ENCODE measurements around the gene ATP5F1A. TPM values are rescaled to one million over a fixed set of nuclear protein-coding genes. Genes with fewer than 3 reads are reported as not detected.

The ATP5F1A gene
- total and polyA plus RNA-seq, 4 donors: 267 to 618 (median 369) TPM

- no peak overlapping the region for H3K4me3 ChIP-seq (ENCODE audit: low read depth in 1 of 3, low read length in 3 of 3)
- no peak overlapping the region for H3K9ac ChIP-seq (ENCODE audit: low read depth in 1 of 2, low read length in 2 of 2)
- WGBS: 95% methylated on average over 1 of the region's 1 CpG
- H3K36me3 ChIP-seq (ENCODE audit: control insufficient read depth in 4 of 4, insufficient read depth in 3 of 4, low read depth in 1 of 4, low read length in 3 of 4): no peaks in the 10 kb centered on the region
- TF ChIP-seq JUND (IDR thresholded peaks at IDR 0.05) (no peak), ZBTB33 (IDR thresholded peaks at IDR 0.05) (no peak), FOXA2 (IDR thresholded peaks at IDR 0.05) (no peak), YY1 (IDR thresholded peaks at IDR 0.05) (no peak), EGR1 (IDR thresholded peaks at IDR 0.05; ENCODE audit: low read depth in 2 of 2) (no peak), SP1 (IDR thresholded peaks at IDR 0.05) (no peak), TAF1 (conservative IDR thresholded peaks at IDR 0.05) (no peak), FOXA1 (IDR thresholded peaks at IDR 0.05) (no peak), HNF4A (conservative IDR thresholded peaks at IDR 0.05) (no peak), HNF4G (IDR thresholded peaks at IDR 0.05) (no peak), RXRA (IDR thresholded peaks at IDR 0.05) (no peak), MAX (IDR thresholded peaks at IDR 0.05) (no peak), ATF3 (IDR thresholded peaks at IDR 0.05) (no peak), GABPA (IDR thresholded peaks at IDR 0.05 in 1 of 2, conservative IDR thresholded peaks at IDR 0.05 in 1 of 2) (no peak), NR2F2 (IDR thresholded peaks at IDR 0.05) (no peak), REST (IDR thresholded peaks at IDR 0.05) (no peak), RAD21 (IDR thresholded peaks at IDR 0.05) (no peak)
- no peaks in the 10 kb centered on the region for H3K9me3 ChIP-seq (ENCODE audit: control insufficient read depth in 4 of 4, low read length in 3 of 4)
- H3K4me1 ChIP-seq (ENCODE audit: control insufficient read depth in 4 of 4, insufficient read depth in 4 of 4, low read length in 3 of 4): peaks cover 0 to 5% (median 0%) of the 10 kb centered on the region in 4 donors
- no peak for DNase-seq (ENCODE audit: low spot score)
- H3K27me3 ChIP-seq (ENCODE audit: control insufficient read depth in 4 of 4, insufficient read depth in 4 of 4, low read length in 3 of 4): no peaks in the 10 kb centered on the region
- no peak overlapping the region for H3K27ac ChIP-seq (ENCODE audit: low read depth in 1 of 2, low read length in 2 of 2)
These were observed 36.3 kb downstream of the ATP5F1A start for GRCh38 chr18:46061796-46062195.

GRCh38 chr18:46061387-46061786 is 36.7 kb downstream of the ATP5F1A start:
- no peak overlapping the region for H3K9ac ChIP-seq (ENCODE audit: low read depth in 1 of 2, low read length in 2 of 2)
- WGBS: 68% methylated on average over 3 of the region's 3 CpGs
- H3K36me3 ChIP-seq (ENCODE audit: control insufficient read depth in 4 of 4, insufficient read depth in 3 of 4, low read depth in 1 of 4, low read length in 3 of 4): no peaks in the 10 kb centered on the region
- H3K4me1 ChIP-seq (ENCODE audit: control insufficient read depth in 4 of 4, insufficient read depth in 4 of 4, low read length in 3 of 4): peaks cover 0 to 5% (median 0%) of the 10 kb centered on the region in 4 donors
- no peak for DNase-seq (ENCODE audit: low spot score)
- H3K27ac ChIP-seq (ENCODE audit: low read depth in 1 of 2, low read length in 2 of 2): no peak overlapping the region
- H3K4me3 ChIP-seq (ENCODE audit: low read depth in 1 of 3, low read length in 3 of 3): no peak overlapping the region
- no peaks in the 10 kb centered on the region for H3K9me3 ChIP-seq (ENCODE audit: control insufficient read depth in 4 of 4, low read length in 3 of 4)
- no peaks in the 10 kb centered on the region for H3K27me3 ChIP-seq (ENCODE audit: control insufficient read depth in 4 of 4, insufficient read depth in 4 of 4, low read length in 3 of 4)
- peak; percentile 39 to 53 for TF ChIP-seq RXRA (IDR thresholded peaks at IDR 0.05)
- no peak for TF ChIP-seq YY1 (IDR thresholded peaks at IDR 0.05)
- TF ChIP-seq REST (IDR thresholded peaks at IDR 0.05): no peak
- no peak for TF ChIP-seq EGR1 (IDR thresholded peaks at IDR 0.05; ENCODE audit: low read depth in 2 of 2)
- no peak for TF ChIP-seq MAX (IDR thresholded peaks at IDR 0.05)
- no peak for TF ChIP-seq FOXA1 (IDR thresholded peaks at IDR 0.05)
- peak; percentile 23 to 39 for TF ChIP-seq RAD21 (IDR thresholded peaks at IDR 0.05)
- TF ChIP-seq HNF4G (IDR thresholded peaks at IDR 0.05): no peak
- TF ChIP-seq ZBTB33 (IDR thresholded peaks at IDR 0.05): no peak
- no peak for TF ChIP-seq CTCF (IDR thresholded peaks at IDR 0.05; ENCODE audit: low read depth, low read length, missing input control)
- no peak for TF ChIP-seq FOXA2 (IDR thresholded peaks at IDR 0.05)
- peak; percentile 27 to 40 for TF ChIP-seq HNF4A (conservative IDR thresholded peaks at IDR 0.05)
- peak; percentile 57 for TF ChIP-seq SP1 (IDR thresholded peaks at IDR 0.05)

All from liver (tissue), 9 donors.